ENCODE results near the gene GABRA4. TPM values are rescaled to one million over a fixed set of nuclear protein-coding genes. Genes with fewer than 3 reads are reported as not detected.

The GABRA4 gene
- polyA plus RNA-seq, 4 donors = 0.09 to 0.17 (median 0.13) TPM; not detected in 1

DNA sequence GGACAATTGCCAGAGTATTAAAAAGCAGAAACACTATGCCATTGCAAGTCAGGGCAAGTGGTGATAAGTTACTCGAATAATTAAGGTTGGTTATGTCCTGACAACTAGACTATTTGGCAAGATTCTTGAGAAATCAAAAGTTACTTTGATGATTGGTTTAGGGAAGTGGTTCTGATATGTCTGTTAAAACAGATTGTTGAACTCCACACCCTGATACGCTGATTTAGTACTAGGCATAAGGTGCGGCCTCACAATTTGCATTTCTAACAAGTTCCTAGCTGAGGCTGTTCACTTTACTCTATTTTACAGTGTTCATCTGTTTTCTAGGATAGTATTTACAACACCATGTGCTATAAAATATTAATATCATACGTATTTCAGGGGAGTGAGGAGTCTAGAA, 12.5 kb downstream of the GABRA4 start:
- no peak for DNase-seq (ENCODE audit: low read depth in 4 of 4, low spot score in 3 of 4)

DNA sequence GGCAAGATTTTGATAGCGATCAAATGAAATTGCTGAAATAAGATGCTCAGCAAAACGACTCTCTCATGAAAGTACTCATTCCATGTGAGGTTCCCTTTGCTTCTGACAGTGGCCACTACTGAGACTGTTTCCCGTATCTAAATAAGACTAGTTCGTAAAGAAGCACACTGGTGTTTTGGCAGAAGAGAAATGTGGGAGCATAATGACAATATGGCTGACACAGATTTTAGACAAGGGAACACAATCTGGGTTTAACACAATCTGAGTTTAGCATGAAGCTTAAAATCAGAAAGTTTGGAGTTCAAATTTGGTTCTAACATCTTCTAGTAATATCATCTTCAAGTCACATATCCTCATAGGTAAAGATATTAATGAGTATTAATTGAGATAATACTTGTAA, 13.7 kb downstream of the GABRA4 start:
- DNase-seq (ENCODE audit: low read depth in 4 of 4, low spot score in 3 of 4) = no peak

DNA sequence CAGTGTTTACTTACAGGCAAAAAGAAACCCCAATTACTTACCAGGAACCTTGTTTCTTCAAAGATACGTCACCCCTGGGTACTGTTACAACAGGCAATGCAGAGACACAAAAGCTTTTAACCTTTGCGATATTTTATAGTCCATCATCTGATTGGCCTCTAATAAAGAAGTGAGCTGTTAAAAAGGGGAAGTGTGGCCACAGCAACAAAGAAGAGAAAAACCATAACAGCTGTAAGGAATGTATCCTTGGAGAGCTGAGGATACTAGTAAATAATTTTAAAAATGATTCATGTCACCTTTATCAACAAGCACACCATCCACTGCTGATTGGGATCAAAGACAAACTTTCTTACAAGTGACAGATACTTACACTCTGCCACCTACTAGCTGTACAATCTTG, 14.1 kb downstream of the GABRA4 start:
- DNase-seq (ENCODE audit: low read depth in 4 of 4, low spot score in 3 of 4) = no peak

DNA sequence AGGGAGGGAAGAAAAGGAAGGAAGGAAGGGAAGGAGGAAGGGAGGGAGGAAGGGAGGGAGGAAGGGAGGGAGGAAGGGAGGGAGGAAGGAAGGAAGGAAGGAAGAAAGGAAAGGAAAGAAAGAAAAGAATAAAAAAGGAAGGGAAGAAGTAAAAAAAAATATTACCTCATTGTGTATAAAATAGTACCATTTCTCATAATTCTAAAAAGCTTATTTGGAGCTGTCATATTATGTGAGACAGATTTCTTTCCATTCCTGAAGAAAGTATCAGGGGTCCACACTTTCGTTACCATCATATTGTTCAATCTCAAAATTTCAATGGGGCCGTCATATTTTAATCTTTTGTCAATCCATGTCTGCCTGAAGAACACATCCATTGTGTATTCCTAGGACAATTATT, 16.1 kb downstream of the GABRA4 start:
- DNase-seq (ENCODE audit: low read depth in 4 of 4, low spot score in 3 of 4) = no peak

DNA sequence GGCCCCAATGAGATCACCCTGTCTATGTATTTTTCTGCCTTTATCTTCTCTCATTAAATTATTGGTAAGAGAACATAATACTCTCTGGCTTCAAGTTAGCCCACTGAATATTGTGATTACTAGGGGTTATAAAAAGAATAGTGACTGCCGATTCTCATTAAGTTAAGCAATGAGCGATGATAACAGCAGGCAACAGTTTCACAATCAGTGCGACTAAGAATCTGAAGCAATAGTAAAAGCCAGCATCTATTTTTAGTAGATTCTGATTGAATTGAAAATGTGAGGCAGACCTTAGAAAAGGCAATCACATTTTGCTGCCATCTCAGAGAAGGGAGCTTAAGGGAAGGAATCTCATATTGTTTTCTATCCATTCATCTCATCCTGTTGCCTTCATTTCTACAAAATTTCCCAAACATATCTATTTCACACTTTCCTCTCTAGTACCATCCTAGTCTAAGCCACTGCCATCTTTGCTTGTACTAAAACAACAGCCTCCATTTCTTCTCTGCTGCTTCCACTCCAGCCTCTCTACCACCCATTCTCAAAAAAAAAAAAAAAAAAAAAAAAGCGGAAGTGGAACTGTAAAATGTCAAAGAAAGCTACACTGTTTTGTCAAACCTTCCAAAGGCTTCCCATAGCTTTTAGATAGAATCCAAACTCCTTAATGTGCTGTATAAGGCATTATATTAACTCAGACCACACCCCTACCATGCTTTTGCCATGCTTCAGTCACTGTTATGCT, 17.4 kb downstream of the GABRA4 start:
- DNase-seq (ENCODE audit: low read depth in 4 of 4, low spot score in 3 of 4) = no peak

DNA sequence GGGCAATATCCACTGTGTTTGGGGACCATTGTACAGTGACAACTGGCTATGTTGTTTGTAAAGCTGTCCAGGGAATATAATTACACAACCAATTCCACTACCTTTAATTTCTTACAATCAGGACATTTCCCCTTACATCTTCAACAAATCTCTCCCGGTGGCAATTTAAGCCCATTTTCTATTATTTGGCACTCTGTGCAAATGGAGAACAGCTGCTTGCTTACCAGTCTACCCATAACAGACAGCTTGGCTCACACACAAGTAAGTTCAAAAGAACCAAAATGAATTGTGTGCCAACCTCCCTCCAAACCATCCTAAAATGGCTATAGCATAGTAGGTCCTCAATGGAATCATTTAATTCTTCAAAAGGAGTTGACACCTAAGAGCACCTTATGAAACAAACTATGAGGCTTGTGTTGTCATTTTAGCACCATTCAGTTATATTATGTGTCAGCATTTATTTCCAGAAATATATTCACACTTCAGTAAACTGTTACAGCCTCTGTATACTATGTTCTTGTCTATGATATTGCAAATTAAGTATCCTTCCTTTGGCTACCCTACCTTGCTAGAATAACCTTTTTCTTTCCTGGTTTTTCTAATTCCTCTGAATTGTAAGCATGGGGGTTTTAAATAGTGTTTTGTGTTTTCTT, 18.4 kb downstream of the GABRA4 start:
- no peak for DNase-seq (ENCODE audit: low read depth in 4 of 4, low spot score in 3 of 4)

DNA sequence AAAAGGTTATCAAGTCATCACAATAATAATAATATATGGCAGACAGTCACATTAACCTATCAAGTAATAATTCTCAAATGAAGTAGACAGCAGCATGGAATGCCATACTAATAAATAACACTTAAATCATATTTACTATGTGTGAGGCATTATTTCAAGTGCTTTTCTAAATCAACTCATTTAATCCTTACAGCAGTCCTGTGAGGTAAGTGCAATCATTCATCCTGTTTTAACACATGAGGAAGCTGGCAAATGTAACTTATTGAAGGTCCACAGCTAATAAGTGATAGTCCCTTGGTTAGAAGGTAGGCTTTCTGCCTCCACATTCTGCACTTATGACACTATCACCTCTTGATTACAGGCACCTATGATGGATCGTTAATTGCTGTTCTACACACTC, 24.5 kb downstream of the GABRA4 start:
- no peak for DNase-seq (ENCODE audit: low read depth in 4 of 4, low spot score in 3 of 4)

DNA sequence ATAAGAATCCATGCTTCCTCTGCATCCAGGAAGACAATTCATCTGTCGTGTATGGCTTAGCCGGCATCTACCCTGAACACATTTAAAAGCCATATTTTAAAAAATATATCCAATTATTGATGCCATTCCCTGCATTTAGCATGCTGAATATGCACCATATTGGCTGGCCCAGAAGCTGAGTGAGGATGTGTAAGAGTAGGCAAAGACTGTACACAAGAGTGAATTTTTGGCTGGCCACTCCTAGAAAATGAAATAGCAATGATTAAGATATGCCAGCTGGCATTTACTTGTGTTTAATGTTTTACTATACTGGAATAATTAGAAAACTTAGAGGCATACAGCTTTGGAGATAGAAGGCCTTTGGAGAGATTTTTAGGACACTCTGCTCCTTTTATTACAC, 25.8 kb downstream of the GABRA4 start:
- no peak for DNase-seq (ENCODE audit: low read depth in 4 of 4, low spot score in 3 of 4)

DNA sequence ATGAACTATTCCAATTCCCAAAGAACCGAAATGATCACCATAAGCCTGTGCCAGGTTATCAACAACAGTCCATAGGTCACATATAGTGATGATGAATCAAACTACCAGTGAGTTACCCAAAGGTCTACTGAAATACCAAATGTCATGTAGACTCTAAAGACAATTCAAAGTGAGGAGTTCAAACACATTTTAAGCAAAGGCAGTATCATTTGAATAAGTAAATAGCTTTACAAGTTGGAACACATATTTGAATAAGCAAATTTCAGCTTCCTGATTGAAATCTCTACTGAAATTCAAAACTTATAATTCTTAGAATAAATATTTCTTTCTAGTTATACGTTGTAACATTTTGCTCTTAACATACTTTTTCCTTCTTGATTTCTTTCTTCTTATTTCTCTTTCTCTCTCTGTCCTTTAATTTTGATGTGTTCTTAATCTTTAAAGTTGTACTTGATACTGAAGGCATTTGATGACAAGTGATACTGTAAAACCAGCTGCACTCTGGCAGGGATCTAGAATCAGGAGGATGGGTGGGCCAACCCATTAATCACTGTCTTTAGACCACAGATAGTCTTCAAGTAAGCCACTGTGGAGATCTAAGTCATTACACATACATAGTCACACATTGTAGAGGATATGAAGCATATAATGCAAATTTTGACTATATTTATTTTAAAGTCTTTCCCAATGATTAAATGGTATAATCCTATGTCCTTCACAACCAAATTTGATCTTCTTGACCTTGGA, 34.5 kb downstream of the GABRA4 start:
- no peak for DNase-seq (ENCODE audit: low read depth in 4 of 4, low spot score in 3 of 4)

DNA sequence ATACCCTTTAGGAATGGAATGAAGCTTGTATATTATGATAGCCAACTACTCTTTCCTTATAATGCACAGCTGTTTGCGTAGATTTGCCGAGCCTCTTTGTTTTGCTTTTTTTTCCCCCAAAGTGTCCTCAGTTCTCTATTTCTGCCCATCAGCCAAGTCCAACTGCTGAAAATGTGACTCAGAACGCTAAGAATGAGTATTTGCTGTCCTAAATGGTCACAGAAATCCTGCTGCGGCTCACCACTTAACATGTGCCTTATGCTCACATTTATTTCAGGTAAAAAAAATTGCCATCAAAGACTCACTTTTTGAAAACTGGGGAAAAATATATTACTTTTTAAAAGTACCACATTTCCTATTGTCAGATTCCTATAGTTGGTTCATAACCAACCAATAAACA, 36.9 kb downstream of the GABRA4 start:
- DNase-seq (ENCODE audit: low read depth in 4 of 4, low spot score in 3 of 4) = no peak

DNA sequence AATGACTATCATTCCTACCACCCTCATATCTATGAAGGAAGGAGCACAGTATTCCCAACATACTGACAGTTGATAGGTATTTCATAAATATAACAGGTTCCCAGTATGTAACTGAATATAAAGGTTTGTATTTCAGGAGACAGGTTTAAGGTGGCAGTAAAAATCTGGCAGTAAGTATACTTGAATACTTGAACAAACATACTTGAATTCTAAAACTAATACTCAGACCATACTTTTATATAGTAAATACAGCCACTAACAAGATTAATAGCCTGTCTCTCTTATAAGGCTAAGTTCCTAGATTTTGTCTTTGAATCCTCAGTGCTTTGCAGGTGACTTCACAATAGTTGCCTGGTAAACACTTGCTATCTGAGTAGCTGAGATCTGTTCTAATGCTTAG, 37.8 kb downstream of the GABRA4 start:
- no peak for DNase-seq (ENCODE audit: low read depth in 4 of 4, low spot score in 3 of 4)

DNA sequence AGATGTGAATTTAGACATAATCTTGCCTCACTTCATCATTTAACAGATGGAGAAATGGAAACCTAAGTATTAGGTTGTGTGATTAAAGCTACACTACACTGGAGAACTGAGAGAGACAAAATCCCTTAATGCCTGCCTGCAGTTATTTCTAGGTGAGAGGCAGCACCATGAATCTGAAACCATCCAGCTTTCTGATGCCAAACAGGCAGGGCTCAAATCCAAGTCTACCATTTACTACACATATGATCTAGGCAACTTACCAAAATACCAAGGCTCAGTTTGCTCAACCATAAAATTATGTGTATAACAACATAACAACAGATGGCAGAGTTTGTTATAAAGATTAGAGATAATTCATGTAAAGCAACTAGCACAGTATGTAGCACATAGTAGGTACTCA, 38.7 kb downstream of the GABRA4 start:
- DNase-seq (ENCODE audit: low read depth in 4 of 4, low spot score in 3 of 4) = no peak

DNA sequence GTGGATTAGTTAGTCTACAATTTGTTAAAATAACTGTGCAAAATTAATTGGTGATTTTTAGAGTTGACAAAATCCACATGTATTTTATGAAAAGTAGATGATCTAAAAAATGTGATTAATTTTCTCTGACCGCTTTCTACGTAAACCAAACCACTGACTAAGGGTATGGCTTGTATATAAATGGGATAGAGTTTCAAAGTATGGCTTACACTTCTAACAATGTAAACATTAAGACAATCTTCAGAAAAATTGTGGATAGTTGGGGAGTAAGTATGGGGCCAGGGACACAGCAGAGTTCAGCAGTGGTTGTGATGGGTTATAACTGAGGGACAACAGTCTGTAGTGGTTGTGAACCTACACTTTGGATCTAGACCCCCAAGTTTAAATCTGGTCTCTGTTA, 39.8 kb downstream of the GABRA4 start:
- no peak for DNase-seq (ENCODE audit: low read depth in 4 of 4, low spot score in 3 of 4)

DNA sequence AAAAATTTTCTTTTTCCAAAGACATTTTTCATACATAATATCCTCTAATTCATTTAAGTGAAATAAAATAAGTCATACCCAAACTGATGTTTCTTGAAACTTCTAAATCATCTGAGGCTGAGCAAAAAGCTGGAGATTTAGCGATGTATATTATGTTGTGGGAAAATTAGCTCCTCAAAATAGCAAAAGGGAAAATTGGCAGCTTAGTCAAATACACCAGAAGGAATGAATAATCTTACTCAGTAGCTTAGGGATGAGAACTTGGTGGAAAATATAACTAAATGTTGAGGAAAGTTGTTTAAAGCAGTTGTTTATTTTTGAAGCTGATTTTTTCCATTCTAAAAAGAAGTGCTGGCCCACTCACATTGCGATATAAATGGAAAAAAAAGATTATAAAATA, 40.9 kb downstream of the GABRA4 start:
- DNase-seq (ENCODE audit: low read depth in 4 of 4, low spot score in 3 of 4) = no peak

DNA sequence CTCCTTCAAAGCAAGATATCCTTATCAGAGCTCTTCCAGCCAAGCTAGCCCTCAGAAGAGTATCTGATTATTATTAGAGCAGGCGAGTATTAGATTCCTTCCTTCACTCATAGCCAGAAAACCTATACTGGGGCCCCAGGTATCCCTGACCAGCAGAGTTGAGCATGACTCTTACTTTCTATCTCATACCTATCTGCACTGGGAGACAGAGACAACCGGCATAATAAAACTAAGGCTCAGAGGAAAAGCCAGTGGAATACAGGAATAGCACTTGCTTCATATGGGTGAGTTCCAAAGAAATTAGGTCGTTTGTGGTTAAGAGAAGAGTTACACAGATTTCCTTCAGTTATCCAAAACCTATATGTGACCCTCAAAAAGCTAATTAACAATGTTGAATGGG, 42.6 kb downstream of the GABRA4 start:
- DNase-seq (ENCODE audit: low read depth in 4 of 4, low spot score in 3 of 4) = no peak

DNA sequence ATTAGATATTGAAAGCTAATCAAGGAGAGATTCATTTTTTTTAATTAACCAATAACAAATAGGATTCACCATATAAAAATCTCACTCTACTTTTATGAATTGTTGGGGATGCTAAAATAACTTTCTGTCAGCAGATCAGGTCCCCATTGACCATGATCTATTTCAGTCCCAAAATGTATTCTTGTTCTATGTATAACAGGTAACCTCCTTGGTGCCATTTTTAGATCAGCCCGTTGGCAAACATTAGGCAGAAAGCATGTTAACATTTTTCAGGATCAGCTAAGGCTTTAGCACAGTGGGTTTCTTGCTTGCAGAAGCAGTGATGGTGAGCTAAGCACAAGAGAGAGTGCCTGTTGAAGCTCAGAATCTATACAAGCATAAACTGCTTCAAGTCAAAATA, 43.6 kb downstream of the GABRA4 start:
- DNase-seq (ENCODE audit: low read depth in 4 of 4, low spot score in 3 of 4) = no peak

DNA sequence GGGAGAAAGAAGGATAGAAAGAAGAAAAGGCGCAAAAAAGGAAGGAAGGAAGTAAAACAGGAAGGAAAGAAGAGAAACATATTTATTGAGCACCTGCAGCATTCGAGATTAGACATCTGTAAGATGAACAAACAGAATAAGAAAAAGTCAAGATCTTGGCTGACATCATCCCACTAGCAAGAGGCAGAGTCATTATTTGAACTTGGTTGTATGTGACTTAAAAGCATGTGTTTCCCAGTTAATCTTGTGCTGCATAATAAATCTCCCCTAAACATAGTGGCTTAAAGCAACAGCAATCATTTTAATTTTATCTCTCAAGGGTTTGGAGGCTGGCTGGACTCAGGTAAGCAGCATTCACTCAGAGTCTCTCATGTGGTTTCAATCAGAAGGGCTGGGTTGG, 45.8 kb downstream of the GABRA4 start:
- no peak for DNase-seq (ENCODE audit: low read depth in 4 of 4, low spot score in 3 of 4)

DNA sequence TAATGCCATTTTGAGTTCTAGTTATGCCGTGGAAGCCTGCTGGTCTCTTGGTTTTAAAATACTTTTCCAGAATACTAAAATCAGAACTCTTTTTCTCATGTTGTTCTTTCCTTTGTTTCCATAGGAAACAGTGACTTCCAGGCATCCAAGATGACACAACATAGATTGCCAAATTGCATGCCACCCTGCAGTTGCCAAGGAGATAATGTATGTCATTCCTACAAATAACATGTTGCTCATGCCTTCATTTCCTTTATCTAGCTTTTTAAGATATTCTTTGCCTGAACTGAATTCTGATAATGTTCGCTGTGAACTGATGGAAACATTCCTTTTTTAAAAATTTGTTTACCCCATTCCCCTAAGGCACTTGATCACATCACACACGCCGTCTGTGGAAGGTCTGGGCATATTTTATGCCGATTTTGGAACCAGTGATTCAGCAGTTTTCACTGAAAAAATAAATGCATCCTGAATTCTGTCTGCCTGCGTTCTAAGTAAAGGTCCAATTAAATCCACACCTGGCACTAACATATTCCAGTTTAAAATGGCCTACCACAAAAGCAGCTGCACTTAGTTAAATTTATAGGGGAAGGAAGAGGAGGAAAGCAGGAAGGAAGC, 46.4 kb downstream of the GABRA4 start:
- no peak for DNase-seq (ENCODE audit: low read depth in 4 of 4, low spot score in 3 of 4)

DNA sequence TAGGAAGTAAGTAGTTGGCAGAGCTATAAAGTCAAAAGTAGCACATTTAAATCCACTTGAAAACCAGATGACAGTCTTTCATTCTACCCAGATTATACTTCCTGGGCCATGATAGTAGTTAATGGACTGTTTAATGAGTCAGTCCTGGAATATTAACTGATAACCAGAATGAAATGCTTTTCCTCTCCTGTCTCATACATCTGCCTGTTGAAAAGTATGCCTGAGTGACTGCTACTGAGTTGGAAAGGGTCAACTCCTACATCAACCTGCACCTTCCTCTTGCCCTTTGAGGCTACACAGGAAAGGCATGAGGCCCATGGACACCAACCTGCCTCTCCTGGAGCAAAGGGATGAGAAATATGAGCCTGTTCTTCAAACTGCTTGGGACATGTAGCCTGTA, 48.3 kb downstream of the GABRA4 start:
- no peak for DNase-seq (ENCODE audit: low read depth in 4 of 4, low spot score in 3 of 4)

DNA sequence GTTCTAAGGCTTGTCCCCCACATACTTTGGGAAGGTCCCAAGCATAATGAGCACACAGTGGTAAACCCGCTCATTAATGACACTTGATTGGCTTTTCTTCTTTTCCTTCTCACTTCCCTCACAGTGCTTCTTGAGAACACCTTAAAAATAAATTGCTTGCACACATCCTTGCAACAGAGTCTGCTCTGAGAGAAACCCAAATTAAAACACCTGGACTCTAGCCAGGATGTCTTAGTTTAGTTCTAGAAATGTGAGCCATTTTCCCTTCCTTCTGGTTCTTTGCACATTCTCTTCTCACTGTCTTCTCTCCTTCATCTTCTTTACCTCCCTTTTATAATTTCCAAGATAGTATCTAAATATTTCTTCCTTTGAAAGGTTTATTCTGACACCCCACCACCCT, 49.0 kb downstream of the GABRA4 start:
- DNase-seq (ENCODE audit: low read depth in 4 of 4, low spot score in 3 of 4) = no peak

DNA sequence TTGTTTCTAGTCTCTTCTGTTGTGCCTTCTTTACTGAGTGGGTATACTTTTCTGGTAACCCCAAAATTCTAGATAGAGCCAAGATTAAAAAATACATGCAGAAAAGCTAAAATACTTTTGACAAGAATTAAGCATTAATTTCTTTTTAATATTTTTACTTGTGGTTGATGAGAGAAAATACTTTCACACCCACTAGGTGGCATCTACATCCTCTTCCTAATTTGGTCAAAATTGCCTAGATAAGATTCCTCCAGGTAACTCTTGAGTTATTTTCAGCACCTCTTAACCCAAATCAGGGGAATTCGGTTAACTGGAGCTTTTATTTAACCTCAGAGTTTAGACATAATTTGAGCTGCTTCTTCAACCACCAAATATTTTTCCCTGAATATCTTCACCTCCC, 55.9 kb downstream of the GABRA4 start:
- DNase-seq (ENCODE audit: low read depth in 4 of 4, low spot score in 3 of 4) = no peak

DNA sequence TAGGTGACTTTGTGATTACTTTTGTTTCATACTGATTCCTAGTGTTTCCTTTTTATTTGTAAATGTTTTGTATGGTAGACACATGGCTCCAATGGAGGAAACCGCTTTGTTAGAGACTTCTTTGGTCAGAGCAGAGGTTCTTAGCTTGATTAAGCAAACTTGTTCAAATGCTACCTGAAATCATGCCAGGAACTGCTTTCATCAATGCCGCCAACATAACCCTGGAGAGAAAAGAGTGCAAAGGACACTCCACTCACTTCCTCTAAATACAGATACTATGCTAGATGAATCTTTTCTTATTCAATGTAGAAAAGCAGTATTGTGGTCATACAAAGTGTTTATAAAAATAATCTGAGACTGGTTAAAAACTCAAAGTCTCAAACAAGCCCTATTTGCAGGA, 58.7 kb downstream of the GABRA4 start:
- DNase-seq (ENCODE audit: low read depth in 4 of 4, low spot score in 3 of 4) = no peak
